K562 (cell line): ENCODE measurements around the gene BET1L. TPM values are rescaled to one million over a fixed set of nuclear protein-coding genes. Genes with fewer than 3 reads are reported as not detected.

Experiments
- ATAC-seq: fragments of 200-7000 bp; cut with Tn5 transposase; 3 replicates; pipeline ENCODE4 v1.9.1; 2020; ENCODE audit warnings: moderate library complexity
- BruUV-seq: library from RNA; stranded (reverse); fragments of 400-500 nt; replicated peaks from 2 replicates; lab custom pipeline; 2021; lab: Mats Ljungman, UMichigan
- CTCF ChIA-PET: fragments of 300-600 bp; formaldehyde crosslinking; extraction: SDS; loops from one replicate; lab custom pipeline; 2021; ENCODE audit warnings: low intra/inter-chr PET ratio; lab: Yijun Ruan, JAX
- POLR2A ChIA-PET: fragments of 300-600, 350-650 bp; sonication (Branson Sonifier 250); formaldehyde crosslinking; extraction: SDS; loops from one replicate; lab custom pipeline; 2021; ENCODE audit warnings: antibody characterized with exemption, inconsistent platforms; lab: Yijun Ruan, JAX
- DNase-seq, 4 experiments: peaks; one replicate each; pipeline versions ENCODE4 v3.0.0 to v3.0.0-alpha.2; 2011 to 2018; ENCODE audit warnings: low spot score in 3 of 4, mixed read lengths in 3 of 4; ENCODE audit errors: extremely low read depth in 1 of 4
- FAIRE-seq: peaks from 2 replicates; lab custom pipeline; 2011; peaks lifted over from hg19 to GRCh38; lab: Jason Lieb, UNC
- H2AFZ ChIP-seq: 2 replicates; pipeline ENCODE4 v1.6.0; 2011; ENCODE audit warnings: low read depth, low read length, control low read depth, inconsistent platforms
- H3K27ac ChIP-seq: fragments of 200-600 bp; 3 replicates; pipeline ENCODE4 v1.8.0; 2011; ENCODE audit warnings: low read depth, mild to moderate bottlenecking, control low read depth, inconsistent platforms, low read length, moderate library complexity, mixed read lengths; ENCODE audit errors: extremely low read depth
- H3K27me3 ChIP-seq, 2 experiments: fragments of 300-600 bp in 1 of 2; 2 replicates in 1 of 2; 3 replicates in 1 of 2; pipeline versions ENCODE4 v1.6.0 to v1.8.0; 2011; ENCODE audit warnings: inconsistent platforms in 2 of 2, low read length in 2 of 2, mild to moderate bottlenecking in 1 of 2, mixed read lengths in 1 of 2, moderate library complexity in 1 of 2; ENCODE audit not compliant: control insufficient read depth in 2 of 2, insufficient read depth in 2 of 2
- H3K36me3 ChIP-seq: fragments of 300-600 bp; 3 replicates; pipeline ENCODE4 v1.8.0; 2011; ENCODE audit warnings: mild to moderate bottlenecking, low read length, inconsistent platforms; ENCODE audit not compliant: control insufficient read depth, insufficient read depth
- H3K4me1 ChIP-seq, 2 experiments: fragments of 200-600 bp in 1 of 2; replicated peaks in 1 of 2; 2 replicates in 1 of 2; 3 replicates in 1 of 2; pipeline versions ENCODE4 v1.5.1 to v1.8.0; 2011; ENCODE audit warnings: inconsistent platforms in 2 of 2, low read length in 2 of 2, mild to moderate bottlenecking in 1 of 2, mixed read lengths in 1 of 2, moderate library complexity in 1 of 2; ENCODE audit not compliant: control insufficient read depth in 2 of 2, insufficient read depth in 2 of 2
- H3K4me2 ChIP-seq: 2 replicates; pipeline ENCODE4 v1.6.1; 2011; ENCODE audit warnings: low read length, control low read depth, inconsistent platforms, mixed read lengths; ENCODE audit not compliant: insufficient read depth
- H3K4me3 ChIP-seq: fragments of 200-600 bp; sonication (generic), shearing (Covaris generic); 2 replicates; pipeline ENCODE4 v1.5.1; 2016; ENCODE audit warnings: control low read depth, inconsistent platforms
- H3K79me2 ChIP-seq: fragments of 200-600 bp; 3 replicates; pipeline ENCODE4 v1.8.0; 2011; ENCODE audit warnings: low read length, inconsistent platforms; ENCODE audit not compliant: control insufficient read depth, insufficient read depth
- H3K9ac ChIP-seq, 2 experiments: 2 replicates each; pipeline versions ENCODE4 v1.6.0 to v1.6.1; 2011; ENCODE audit warnings: low read depth in 2 of 2, low read length in 2 of 2, control low read depth in 1 of 2, inconsistent platforms in 1 of 2, mild to moderate bottlenecking in 1 of 2, mixed read lengths in 1 of 2; ENCODE audit not compliant: insufficient read depth in 1 of 2
- H3K9me1 ChIP-seq: one replicate; pipeline ENCODE4 v1.6.0; 2011; ENCODE audit warnings: inconsistent platforms, mild to moderate bottlenecking, low read length, moderate library complexity; ENCODE audit not compliant: control insufficient read depth, insufficient read depth
- H3K9me3 ChIP-seq: replicated peaks from 2 replicates; pipeline ENCODE4 v1.5.1; 2011; ENCODE audit warnings: low read depth, low read length, inconsistent platforms; ENCODE audit not compliant: control insufficient read depth, insufficient read depth
- H4K20me1 ChIP-seq: replicated peaks from 2 replicates; pipeline ENCODE4 v1.6.1; 2011; ENCODE audit warnings: low read length, inconsistent platforms, mixed read lengths; ENCODE audit not compliant: control insufficient read depth, insufficient read depth
- CBFB ChIP-seq: sonication (generic); formaldehyde crosslinking; IDR thresholded peaks from 2 replicates; pipeline ENCODE4 v1.4.0; 2020; ENCODE audit warnings: mild to moderate bottlenecking, missing genetic modification reagents
- CREB5 ChIP-seq: fragments of 250-450 bp; sonication (Bioruptor Pico); IDR thresholded peaks from 2 replicates; pipeline ENCODE4 v1.5.0; 2020; ENCODE audit warnings: mild to moderate bottlenecking
- HNRNPLL ChIP-seq: fragments of 200-400 bp; formaldehyde crosslinking; IDR thresholded peaks from 2 replicates; pipeline ENCODE4 v1.6.1; 2017; ENCODE audit warnings: low read length, low read depth, mild to moderate bottlenecking; ENCODE audit not compliant: poor library complexity, severe bottlenecking
- KAT7 ChIP-seq: sonication (generic); formaldehyde crosslinking; IDR thresholded peaks from 2 replicates; pipeline ENCODE4 v1.8.0; 2022; ENCODE audit warnings: missing genetic modification reagents, mild to moderate bottlenecking, borderline replicate concordance
- MBD1 ChIP-seq: fragments of 250-450 bp; sonication (Bioruptor Pico); IDR thresholded peaks from 2 replicates; pipeline ENCODE4 v1.8.0; 2022; ENCODE audit warnings: inconsistent platforms
- POLR2G ChIP-seq: fragments of 200-400 bp; formaldehyde crosslinking; IDR thresholded peaks from 2 replicates; pipeline ENCODE4 v1.6.1; 2017; ENCODE audit warnings: low read depth, mild to moderate bottlenecking, antibody characterized with exemption, low read length, moderate library complexity
- RBFOX2 ChIP-seq: fragments of 200-400 bp; formaldehyde crosslinking; IDR thresholded peaks from 2 replicates; pipeline ENCODE4 v1.6.1; 2017; ENCODE audit warnings: low read depth, mild to moderate bottlenecking, low read length, moderate library complexity
- RBM22 ChIP-seq: fragments of 200-400 bp; formaldehyde crosslinking; IDR thresholded peaks from 2 replicates; pipeline ENCODE4 v1.6.1; 2018; ENCODE audit warnings: low read length, low read depth; ENCODE audit not compliant: poor library complexity, severe bottlenecking
- SREBF1 ChIP-seq: fragments of 150-350 bp; IDR thresholded peaks from 2 replicates; pipeline ENCODE4 v1.6.1; 2014; ENCODE audit warnings: antibody characterized with exemption, low read depth, low read length, borderline replicate concordance
- WGBS: fragments of 100-300 bp; shearing (Covaris generic); methylation state at CpG from one replicate; pipeline ENCODE4 v1.1.6; 2016; ENCODE audit warnings: low coverage, mixed read lengths; ENCODE audit not compliant: insufficient coverage; ENCODE audit errors: missing lambda C conversion rate; 5-methylcytosine and 5-hydroxymethylcytosine counted together
- in situ Hi-C: fragments of 300-500 bp; cut with MboI; formaldehyde crosslinking; loops from 4 replicates; pipeline ENCODE4 v1.15.0; 2018; ENCODE audit warnings: inconsistent platforms, mixed read lengths
- intact Hi-C: fragments of 100-400 bp; cut with micrococcal nuclease; formaldehyde crosslinking; loops from 2 replicates; pipeline ENCODE4 v1.14.2; 2022
- polyA plus RNA-seq, 8 experiments: library from polyadenylated mRNA; depleted of rRNA in 4 of 8; stranded (reverse) in 5 of 8; unstranded in 3 of 8; fragments of >200 nt; fragmentation: Nextera tagmentation in 2 of 8; fragmentation: Illumina TruSeq in 1 of 8; extraction: Ambion mirVana in 2 of 8; extraction: Trizol in 1 of 8; gene quantifications; 2 replicates each; pipeline versions ENCODE4 v1.2.1 to v1.2.3, GENCODE V29; 2011 to 2014; ENCODE audit warnings: inconsistent platforms in 1 of 8, missing spikeins in 1 of 8
- total RNA-seq, 7 experiments: library from RNA; depleted of rRNA in 6 of 7; stranded (reverse); fragments of >200 nt in 6 of 7; fragmentation: Illumina TruSeq in 2 of 7; extraction: Trizol in 2 of 7; gene quantifications; 2 replicates each; pipeline versions ENCODE4 v1.2.1 to v1.2.3, GENCODE V29; 2011 to 2021; ENCODE audit warnings: low replicate concordance in 1 of 7

The BET1L gene
- total and polyA plus RNA-seq, 9 of the 15 experiments (the other 6 are each of a cell fraction or from before 2014, with no cell fraction given) = 9.9 to 69.1 (median 19.9) TPM

DNA sequence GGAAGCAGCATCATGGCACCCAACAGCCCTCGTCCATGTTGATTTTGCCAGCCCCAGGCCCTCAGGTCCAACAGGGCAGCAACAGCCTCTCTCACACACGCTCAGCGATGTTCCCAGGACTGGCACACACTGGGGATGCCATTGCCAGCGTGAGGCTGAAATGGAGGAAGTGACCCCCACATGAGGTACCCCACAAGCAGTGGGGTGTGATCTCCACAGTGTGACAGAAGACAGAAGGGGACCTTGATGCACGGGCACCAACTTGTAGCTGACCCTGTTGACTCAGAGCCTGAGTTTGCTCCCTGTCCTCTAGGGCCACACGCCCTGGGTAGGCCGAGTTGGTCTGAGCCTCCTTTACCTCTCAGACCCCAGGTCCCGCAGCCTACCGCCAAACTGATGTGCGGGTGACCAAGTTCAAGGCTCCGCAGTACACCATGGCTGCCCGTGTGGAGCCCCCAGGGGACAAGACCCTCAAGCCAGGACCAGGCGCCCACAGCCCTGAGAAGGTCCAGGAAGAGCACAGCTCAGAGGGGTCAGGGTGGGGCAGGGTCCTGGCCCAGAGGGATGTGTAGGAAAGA, 8.1 kb downstream of the BET1L start (continued):
- TF ChIP-seq CBFB (CRISPR knock-in tag) (no peak), MBD1 (CRISPR knock-in tag) (no peak), RBM22 (peak; percentile 53), CREB5 (no peak), SREBF1 (no peak)

DNA sequence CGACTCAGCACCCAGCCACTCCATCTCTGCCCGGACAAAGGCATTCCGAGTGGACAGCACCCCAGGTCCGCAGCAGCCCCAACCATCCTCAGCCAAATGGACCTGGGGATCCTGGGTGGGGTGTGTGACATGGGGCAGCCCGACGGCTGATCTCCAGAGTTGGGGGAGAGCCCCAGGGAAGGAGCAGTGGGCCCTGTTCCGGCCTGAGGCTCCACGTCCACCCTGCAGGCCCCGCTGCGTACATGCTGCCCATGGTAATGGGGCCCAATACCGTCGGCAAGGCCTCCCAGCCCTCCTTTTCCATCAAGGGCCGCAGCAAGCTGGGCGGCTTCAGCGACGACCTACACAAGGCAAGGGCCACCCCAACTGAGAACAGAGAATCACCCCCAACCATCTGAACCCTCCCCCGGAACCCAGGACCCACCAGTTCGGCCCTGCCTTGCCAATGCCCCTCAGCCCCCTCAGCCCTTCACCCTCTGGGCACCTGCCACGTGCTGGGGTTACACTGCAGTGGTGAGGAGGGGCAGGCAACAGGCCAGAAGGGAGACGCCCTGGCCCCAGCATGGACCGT, 8.9 kb downstream of the BET1L start:
- no TSS peak for BruUV-seq

More for the DNA sequence above, 8.9 kb downstream of the BET1L start:
- ChIA-PET CTCF (no interaction called here), POLR2A (interaction anchor here (0.6 to 2.4 kb wide), 4 partner anchors 9 to 234 kb away, joined by 3 to 23 read pairs (median 3); partner anchors contain the start of genes BET1L and RIC8A)
- FAIRE-seq = no peak
- ATAC-seq = no peak
- Histone ChIP-seq H3K27me3 (no peaks in the 10 kb centered on the region), H3K79me2 (no peaks in the 10 kb centered on the region), H3K4me1 (peaks cover 11 to 30% of the 10 kb centered on the region in 2 experiments; a peak in 4 of 5 replicates), H3K36me3 (peaks cover 17% of the 10 kb centered on the region; the same call in 2 of the 3 replicates), H3K4me2 (no peak overlapping the region), H3K9ac (peak overlapping the region in 1 of 2 experiments; percentile 64; a peak in 2 of 4 replicates), H3K9me1 (no peaks in the 10 kb centered on the region), H3K27ac (no peak overlapping the region), H3K4me3 (no peak overlapping the region), H2AFZ (no peak overlapping the region), H3K9me3 (no peaks in the 10 kb centered on the region), H4K20me1 (peaks cover 5% of the 10 kb centered on the region)
- TF ChIP-seq POLR2G = peak; percentile 56; the same call in 1 of the 2 replicates
- TF ChIP-seq RBFOX2 = 0 out of 2 replicates have a peak, but pooled peaks have one; percentile 4
- no peak for TF ChIP-seq KAT7
- TF ChIP-seq HNRNPLL = no peak
- DNase-seq = no peak
- in situ Hi-C loops = loop anchor here (5.0 kb wide), 1 partner anchor 319 kb away; no protein-coding TSS in a partner anchor
- WGBS = 73% methylated on average over 16 of the region's 21 CpGs
- intact Hi-C loops = no loop called here
